ENCODE data around the gene AKAIN1. TPM values are rescaled to one million over a fixed set of nuclear protein-coding genes. Genes with fewer than 3 reads are reported as not detected.

AKAIN1 gene
- total and polyA plus RNA-seq, 10 of the 15 experiments (the other 5 are each of a cell fraction or from before 2014, with no cell fraction given) = not detected

GRCh38 chr18:5158172-5158571 lies 38.9 kb downstream of the AKAIN1 start:
- Histone ChIP-seq H4K20me1 (ENCODE audit: control insufficient read depth, insufficient read depth) (no peaks in the 10 kb centered on the region), H3K4me1 (ENCODE audit: control insufficient read depth, insufficient read depth, low read length) (no peaks in the 10 kb centered on the region), H3K4me3 (no peak overlapping the region), H3K4me2 (ENCODE audit: control insufficient read depth, insufficient read depth) (no peak overlapping the region), H3K79me2 (ENCODE audit: control insufficient read depth, insufficient read depth, low read length) (no peaks in the 10 kb centered on the region), H3K36me3 (ENCODE audit: control insufficient read depth in 2 of 2, insufficient read depth in 2 of 2, low read length in 1 of 2) (no peaks in the 10 kb centered on the region), H2AFZ (ENCODE audit: control insufficient read depth, low read depth, low read length) (no peak overlapping the region), H3K27ac (ENCODE audit: control insufficient read depth, insufficient read depth) (no peak overlapping the region), H3K27me3 (replicated peaks in 1 of 2; ENCODE audit: control insufficient read depth in 2 of 2, insufficient read depth in 2 of 2, low read length in 1 of 2) (no peaks in the 10 kb centered on the region; a peak in 2 of 4 replicates), H3K9me3 (replicated peaks; ENCODE audit: control insufficient read depth, insufficient read depth, low read length) (no peaks in the 10 kb centered on the region), H3K9ac (ENCODE audit: control insufficient read depth, insufficient read depth, low read length) (no peak overlapping the region)
- RAD21 ChIA-PET (ENCODE audit: unreplicated experiment) = no interaction called here
- no peak for FAIRE-seq
- CTCF ChIA-PET = no interaction called here
- DNase-seq (ENCODE audit: low read depth, low spot score) = no peak
- SMC1A ChIA-PET (ENCODE audit: uncharacterized antibody, unreplicated experiment) = interaction anchor here (1.6 kb wide), 1 partner anchor 245 kb away, joined by 3 read pairs; no protein-coding TSS in a partner anchor
- intact Hi-C loops (cut with micrococcal nuclease; ENCODE audit: unreplicated experiment) (no loop called here), in situ Hi-C loops (cut with MboI) (no loop called here)
- TF ChIP-seq MYC (IDR thresholded peaks at IDR 0.05; ENCODE audit: insufficient read depth, insufficient read length, insufficient replicate concordance, low read length, severe bottlenecking) (no peak), HDAC6 (IDR thresholded peaks at IDR 0.05; ENCODE audit: unreplicated experiment) (no peak), NFYA (IDR thresholded peaks at IDR 0.05; ENCODE audit: borderline replicate concordance, low read depth, low read length) (no peak)
- no TSS peak for BruUV-seq (replicated peaks)
- POLR2A ChIA-PET = no interaction called here
- 11% methylated on average over 3 of the region's 3 CpGs for WGBS (ENCODE audit: insufficient coverage, insufficient replicate concordance, low lambda C conversion rate, missing lambda C conversion rate)
- no peak for ATAC-seq

DNA sequence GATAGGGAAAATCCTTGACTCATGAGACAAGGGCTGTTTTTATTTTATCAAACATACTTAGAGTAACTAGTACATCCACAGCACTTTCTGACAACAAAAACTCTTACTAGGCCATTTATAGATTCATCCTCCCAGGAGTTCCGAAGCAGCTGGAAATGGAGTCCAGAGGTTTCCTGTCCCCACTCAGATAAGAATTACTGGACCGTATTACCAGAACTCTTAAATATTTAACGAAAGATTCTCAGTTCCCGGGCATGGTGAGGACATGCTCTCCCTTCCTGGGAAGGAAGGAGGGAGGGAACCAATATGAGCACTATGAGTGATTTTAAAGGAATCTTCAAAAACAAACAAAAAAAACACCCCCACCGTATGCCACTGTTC lies 41.2 kb downstream of the AKAIN1 start:
- 61% methylated on average over 5 of the region's 5 CpGs for WGBS (ENCODE audit: insufficient coverage, insufficient replicate concordance, low lambda C conversion rate, missing lambda C conversion rate)
- FAIRE-seq (no peak), DNase-seq (ENCODE audit: low read depth, low spot score) (no peak), ATAC-seq (no peak)
- intact Hi-C loops (cut with micrococcal nuclease; ENCODE audit: unreplicated experiment) (no loop called here), in situ Hi-C loops (cut with MboI) (no loop called here)
- no peaks in the 10 kb centered on the region; a peak in 2 of 4 replicates for H3K27me3 ChIP-seq (replicated peaks in 1 of 2; ENCODE audit: control insufficient read depth in 2 of 2, insufficient read depth in 2 of 2, low read length in 1 of 2)
- H4K20me1 ChIP-seq (ENCODE audit: control insufficient read depth, insufficient read depth) = no peaks in the 10 kb centered on the region
- POLR2A ChIA-PET = no interaction called here
- RAD21 ChIA-PET (ENCODE audit: unreplicated experiment) = no interaction called here
- H2AFZ ChIP-seq (ENCODE audit: control insufficient read depth, low read depth, low read length) = no peak overlapping the region
- no peak overlapping the region for H3K4me2 ChIP-seq (ENCODE audit: control insufficient read depth, insufficient read depth)
- H3K36me3 ChIP-seq (ENCODE audit: control insufficient read depth in 2 of 2, insufficient read depth in 2 of 2, low read length in 1 of 2) = no peaks in the 10 kb centered on the region
- CTCF ChIA-PET = no interaction called here
- H3K27ac ChIP-seq (ENCODE audit: control insufficient read depth, insufficient read depth) = no peak overlapping the region
- no peak overlapping the region for H3K4me3 ChIP-seq
- BruUV-seq (replicated peaks) = no TSS peak
- H3K4me1 ChIP-seq (ENCODE audit: control insufficient read depth, insufficient read depth, low read length) = no peaks in the 10 kb centered on the region
- H3K79me2 ChIP-seq (ENCODE audit: control insufficient read depth, insufficient read depth, low read length) = no peaks in the 10 kb centered on the region
- no peak overlapping the region for H3K9ac ChIP-seq (ENCODE audit: control insufficient read depth, insufficient read depth, low read length)
- no peaks in the 10 kb centered on the region for H3K9me3 ChIP-seq (replicated peaks; ENCODE audit: control insufficient read depth, insufficient read depth, low read length)
- SMC1A ChIA-PET (ENCODE audit: uncharacterized antibody, unreplicated experiment) = no interaction called here
- TF ChIP-seq MYB (IDR thresholded peaks at IDR 0.05; ENCODE audit: borderline replicate concordance, low read depth, low read length) (no peak), JUNB (IDR thresholded peaks at IDR 0.05) (no peak), NFYA (IDR thresholded peaks at IDR 0.05; ENCODE audit: borderline replicate concordance, low read depth, low read length) (no peak), ZBTB11 (CRISPR knock-in tag; IDR thresholded peaks at IDR 0.05) (no peak)
- TF ChIP-seq, protein P1, sequence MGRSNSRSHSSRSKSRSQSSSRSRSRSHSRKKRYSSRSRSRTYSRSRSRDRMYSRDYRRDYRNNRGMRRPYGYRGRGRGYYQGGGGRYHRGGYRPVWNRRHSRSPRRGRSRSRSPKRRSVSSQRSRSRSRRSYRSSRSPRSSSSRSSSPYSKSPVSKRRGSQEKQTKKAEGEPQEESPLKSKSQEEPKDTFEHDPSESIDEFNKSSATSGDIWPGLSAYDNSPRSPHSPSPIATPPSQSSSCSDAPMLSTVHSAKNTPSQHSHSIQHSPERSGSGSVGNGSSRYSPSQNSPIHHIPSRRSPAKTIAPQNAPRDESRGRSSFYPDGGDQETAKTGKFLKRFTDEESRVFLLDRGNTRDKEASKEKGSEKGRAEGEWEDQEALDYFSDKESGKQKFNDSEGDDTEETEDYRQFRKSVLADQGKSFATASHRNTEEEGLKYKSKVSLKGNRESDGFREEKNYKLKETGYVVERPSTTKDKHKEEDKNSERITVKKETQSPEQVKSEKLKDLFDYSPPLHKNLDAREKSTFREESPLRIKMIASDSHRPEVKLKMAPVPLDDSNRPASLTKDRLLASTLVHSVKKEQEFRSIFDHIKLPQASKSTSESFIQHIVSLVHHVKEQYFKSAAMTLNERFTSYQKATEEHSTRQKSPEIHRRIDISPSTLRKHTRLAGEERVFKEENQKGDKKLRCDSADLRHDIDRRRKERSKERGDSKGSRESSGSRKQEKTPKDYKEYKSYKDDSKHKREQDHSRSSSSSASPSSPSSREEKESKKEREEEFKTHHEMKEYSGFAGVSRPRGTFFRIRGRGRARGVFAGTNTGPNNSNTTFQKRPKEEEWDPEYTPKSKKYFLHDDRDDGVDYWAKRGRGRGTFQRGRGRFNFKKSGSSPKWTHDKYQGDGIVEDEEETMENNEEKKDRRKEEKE (IDR thresholded peaks at IDR 0.05) = no peak

All from GM12878 (cell line).